HepG2 (cell line): ENCODE measurements around the gene KIF3A. TPM values are rescaled to one million over a fixed set of nuclear protein-coding genes. Genes with fewer than 3 reads are reported as not detected.
A peak's percentile ranks its signal among the peaks of the same experiment; 100 is the strongest.

Experiments
- ARHGAP35 ChIP-seq: sonication (generic); formaldehyde crosslinking; IDR thresholded peaks from 2 replicates; pipeline ENCODE4 v1.9.0; 2022; ENCODE audit warnings: mild to moderate bottlenecking, inconsistent platforms, moderate library complexity, missing genetic modification reagents, borderline replicate concordance
- BCL6 ChIP-seq: IDR thresholded peaks from 2 replicates; pipeline ENCODE4 v1.6.1; 2016; ENCODE audit warnings: missing genetic modification reagents, missing compliant biosample characterization
- E2F1 ChIP-seq: sonication (generic); formaldehyde crosslinking; IDR thresholded peaks from 2 replicates; pipeline ENCODE4 v1.5.0; 2020; ENCODE audit warnings: missing genetic modification reagents
- EED ChIP-seq: sonication (generic); formaldehyde crosslinking; IDR thresholded peaks from 2 replicates; pipeline ENCODE4 v1.5.0; 2020; ENCODE audit warnings: mild to moderate bottlenecking, missing genetic modification reagents
- ERF ChIP-seq: IDR thresholded peaks from 2 replicates; pipeline ENCODE4 v1.6.1; 2018; ENCODE audit warnings: missing biosample characterization, missing genetic modification reagents
- ESRRA ChIP-seq: sonication (generic); formaldehyde crosslinking; IDR thresholded peaks from 2 replicates; pipeline ENCODE4 v1.5.1; 2020; ENCODE audit warnings: mild to moderate bottlenecking, low read depth, missing genetic modification reagents
- MEF2D ChIP-seq: sonication (generic); formaldehyde crosslinking; IDR thresholded peaks from 2 replicates; pipeline ENCODE4 v1.5.1; 2020; ENCODE audit warnings: mild to moderate bottlenecking, missing genetic modification reagents
- MNT ChIP-seq: fragments of 450-650 bp; IDR thresholded peaks from 2 replicates; pipeline ENCODE4 v1.6.1; 2016
- MTERF4 ChIP-seq: sonication (generic); formaldehyde crosslinking; IDR thresholded peaks from 2 replicates; pipeline ENCODE4 v1.8.0; 2023; ENCODE audit warnings: mild to moderate bottlenecking, missing genetic modification reagents
- POLR2G ChIP-seq: fragments of 200-400 bp; formaldehyde crosslinking; IDR thresholded peaks from 2 replicates; pipeline ENCODE4 v1.6.1; 2018; ENCODE audit warnings: mild to moderate bottlenecking, low read depth, low read length, moderate library complexity
- PRMT3 ChIP-seq: sonication (generic); formaldehyde crosslinking; IDR thresholded peaks from 2 replicates; pipeline ENCODE4 v1.8.1; 2022; ENCODE audit warnings: low read depth, mild to moderate bottlenecking, moderate library complexity, missing genetic modification reagents, borderline replicate concordance
- RAD21 ChIP-seq: fragments of 450-650 bp; formaldehyde crosslinking; IDR thresholded peaks from 2 replicates; pipeline ENCODE4 v1.5.0; 2020; ENCODE audit warnings: mild to moderate bottlenecking
- SOX13 ChIP-seq, 3 experiments: fragments of 450-650 bp in 1 of 3; sonication (generic) in 1 of 3; formaldehyde crosslinking in 1 of 3; IDR thresholded peaks in 2 of 3; conservative IDR thresholded peaks in 1 of 3; 2 replicates each; pipeline versions ENCODE4 v1.5.0 to v1.6.1; 2016 to 2020; ENCODE audit warnings: antibody characterized with exemption in 1 of 3, mild to moderate bottlenecking in 1 of 3, missing compliant biosample characterization in 1 of 3, missing genetic modification reagents in 1 of 3, moderate library complexity in 1 of 3
- ZBTB1 ChIP-seq: sonication (generic); formaldehyde crosslinking; IDR thresholded peaks from 2 replicates; pipeline ENCODE4 v1.4.0; 2020; ENCODE audit warnings: missing genetic modification reagents, borderline replicate concordance
- ZNF142 ChIP-seq: sonication (generic); formaldehyde crosslinking; IDR thresholded peaks from 2 replicates; pipeline ENCODE4 v1.4.0; 2020; ENCODE audit warnings: missing genetic modification reagents
- polyA plus RNA-seq, 8 experiments: library from polyadenylated mRNA; depleted of rRNA in 3 of 8; stranded (reverse) in 7 of 8; unstranded in 1 of 8; fragments of >200 nt; fragmentation: Illumina TruSeq in 4 of 8; extraction: Trizol in 4 of 8; gene quantifications; 2 replicates each; pipeline versions ENCODE4 v1.2.1 to v1.2.3, GENCODE V29; 2011 to 2016; ENCODE audit warnings: low read depth in 4 of 8, missing spikeins in 1 of 8, mixed read lengths in 1 of 8; ENCODE audit not compliant: insufficient read depth in 1 of 8
- total RNA-seq, 5 experiments: library from RNA; depleted of rRNA; stranded (reverse); fragments of >200 nt; fragmentation: Illumina TruSeq; extraction: Trizol; gene quantifications; 2 replicates each; pipeline ENCODE4 v1.2.3, GENCODE V29; 2016; ENCODE audit warnings: low read depth in 1 of 5

KIF3A gene
- total and polyA plus RNA-seq, 2 of the 13 experiments (the other 11 are each of a cell fraction or from before 2014, with no cell fraction given), result 2.3 to 8.4 TPM

GRCh38 chr5:132777209-132778069, 40.1 kb upstream of the KIF3A start, which contains the start of gene SEPTIN8 (continued):
- no peak; the same call in 1 of the 2 replicates for TF ChIP-seq RAD21 (CRISPR knock-in tag)
- no peak for TF ChIP-seq ZNF142 (CRISPR knock-in tag)
- 0 out of 2 replicates have a peak, but pooled peaks have one; percentile 20 for TF ChIP-seq MEF2D (CRISPR knock-in tag)
- TF ChIP-seq ARHGAP35 (CRISPR knock-in tag), result 0 out of 2 replicates have a peak, but pooled peaks have one; percentile 43
- no peak for TF ChIP-seq ZBTB1 (CRISPR knock-in tag)
- TF ChIP-seq E2F1 (CRISPR knock-in tag), result 0 out of 2 replicates have a peak, but pooled peaks have one; percentile 35
- no peak for TF ChIP-seq MTERF4 (CRISPR knock-in tag)
- TF ChIP-seq EED (CRISPR knock-in tag), result 0 out of 2 replicates have a peak, but pooled peaks have one; percentile 42
- 0 out of 2 replicates have a peak, but pooled peaks have one; percentile 12 for TF ChIP-seq BCL6 (CRISPR knock-in tag)
- TF ChIP-seq ESRRA (CRISPR knock-in tag), result no peak
- no peak for TF ChIP-seq MNT
- no peak for TF ChIP-seq ERF (CRISPR knock-in tag)
- TF ChIP-seq SOX13 (IDR thresholded peaks at IDR 0.05), result no peak
- TF ChIP-seq SOX13 (CRISPR knock-in tag; conservative IDR thresholded peaks at IDR 0.05 in 1 of 2, IDR thresholded peaks at IDR 0.05 in 1 of 2), result no peak
- TF ChIP-seq POLR2G, result peak; percentile 51
- TF ChIP-seq PRMT3 (CRISPR knock-in tag), result no peak
